MCF 10A (cell line): Measurements from ENCODE around the gene ELK3. TPM values are rescaled to one million over a fixed set of nuclear protein-coding genes. Genes with fewer than 3 reads are reported as not detected.

ENCODE experiments used
- BruUV-seq: library from RNA; stranded (reverse); fragments of 400-500 nt; replicated peaks from 2 replicates; lab custom pipeline; 2021; lab: Mats Ljungman, UMichigan
- CTCF ChIA-PET: fragments of 300-600 bp; sonication (Branson Sonifier 250); formaldehyde crosslinking; extraction: SDS; loops from one replicate; lab custom pipeline; 2021; ENCODE audit warnings: antibody characterized with exemption, inconsistent platforms; lab: Yijun Ruan, JAX
- POLR2A ChIA-PET: fragments of 300-600, 350-650 bp; sonication (Branson Sonifier 250); formaldehyde crosslinking; extraction: SDS; loops from one replicate; lab custom pipeline; 2020; ENCODE audit warnings: antibody characterized with exemption, inconsistent platforms; lab: Yijun Ruan, JAX
- DNase-seq: peaks from one replicate; pipeline ENCODE4 v3.0.0-alpha.2; 2018; ENCODE audit not compliant: unreplicated experiment
- H3K27ac Mint-ChIP-seq: one replicate; pipeline ENCODE4 v1.8.0; 2022; ENCODE audit warnings: mild to moderate bottlenecking, low read depth, mixed read lengths; ENCODE audit not compliant: unreplicated experiment
- H3K27me3 Mint-ChIP-seq: one replicate; pipeline ENCODE4 v1.8.0; 2022; ENCODE audit warnings: mixed read lengths; ENCODE audit not compliant: insufficient read depth, unreplicated experiment
- H3K36me3 Mint-ChIP-seq: one replicate; pipeline ENCODE4 v1.8.0; 2022; ENCODE audit warnings: mild to moderate bottlenecking, moderate library complexity, mixed read lengths; ENCODE audit not compliant: insufficient read depth, unreplicated experiment
- H3K4me1 Mint-ChIP-seq: one replicate; pipeline ENCODE4 v1.8.0; 2022; ENCODE audit warnings: mixed read lengths; ENCODE audit not compliant: insufficient read depth, unreplicated experiment
- H3K4me3 Mint-ChIP-seq: one replicate; pipeline ENCODE4 v1.8.0; 2022; ENCODE audit warnings: mild to moderate bottlenecking, moderate library complexity, mixed read lengths; ENCODE audit not compliant: unreplicated experiment
- H3K9me3 Mint-ChIP-seq: one replicate; pipeline ENCODE4 v1.8.0; 2022; ENCODE audit warnings: mixed read lengths; ENCODE audit not compliant: unreplicated experiment
- CTCF ChIP-seq: fragments of 200-600 bp; IDR thresholded peaks from one replicate; pipeline ENCODE4 v1.8.0; 2022; ENCODE audit warnings: antibody characterized with exemption, mild to moderate bottlenecking; ENCODE audit not compliant: unreplicated experiment
- intact Hi-C: fragments of 100-400 bp; cut with micrococcal nuclease; formaldehyde crosslinking; loops from 2 replicates; pipeline ENCODE4 v1.14.1; 2022
- total RNA-seq: library from RNA; stranded (reverse); gene quantifications from 2 replicates; pipeline ENCODE4 v1.2.3, GENCODE V29; 2022

Gene ELK3
- total RNA-seq, 1 experiment from 2014 or later = 50.1 TPM

- no peak for TF ChIP-seq CTCF
- ChIA-PET POLR2A (interaction anchor here (0.7 to 7.4 kb wide), 13 partner anchors 13 to 201 kb away, joined by 3 to 187 read pairs (median 4); partner anchors contain the start of genes CDK17 and LTA4H), CTCF (interaction anchor here (0.6 to 3.6 kb wide), 2 partner anchors 16 to 212 kb away, joined by 4 to 15 read pairs; no protein-coding TSS in a partner anchor)
- peak overlapping the region; percentile 95 for H3K4me3 Mint-ChIP-seq
- intact Hi-C loops = loop anchor here (1.0 to 5.0 kb wide), 2 partner anchors 16 to 137 kb away; no protein-coding TSS in a partner anchor
- TSS peak; percentile 26 for BruUV-seq
- H3K27me3 Mint-ChIP-seq = no peaks in the 10 kb centered on the region
- H3K36me3 Mint-ChIP-seq = peaks cover 29% of the 10 kb centered on the region
- peaks cover 21% of the 10 kb centered on the region for H3K4me1 Mint-ChIP-seq
- H3K9me3 Mint-ChIP-seq = no peaks in the 10 kb centered on the region
- H3K27ac Mint-ChIP-seq = peak overlapping the region; percentile 77
- peak; percentile 82 for DNase-seq
These were observed 4.8 kb downstream of the ELK3 start for GRCh38 chr12:96198965-96199364.

- no TSS peak for BruUV-seq
- Mint-ChIP-seq H3K27ac (peak overlapping the region; percentile 77), H3K9me3 (no peaks in the 10 kb centered on the region), H3K4me3 (peak overlapping the region; percentile 95), H3K27me3 (no peaks in the 10 kb centered on the region), H3K4me1 (peaks cover 21% of the 10 kb centered on the region), H3K36me3 (peaks cover 29% of the 10 kb centered on the region)
- no peak for DNase-seq
- no peak for TF ChIP-seq CTCF
- intact Hi-C loops = loop anchor here (5.0 kb wide), 1 partner anchor 137 kb away; no protein-coding TSS in a partner anchor
- ChIA-PET POLR2A (interaction anchor here (0.7 to 7.4 kb wide), 9 partner anchors 13 to 200 kb away, joined by 3 to 187 read pairs (median 4); partner anchors contain the start of genes CDK17 and LTA4H), CTCF (interaction anchor here (0.6 to 3.6 kb wide), 2 partner anchors 16 to 212 kb away, joined by 4 to 15 read pairs; no protein-coding TSS in a partner anchor)
These were observed 5.3 kb downstream of the ELK3 start for GRCh38 chr12:96199464-96199863.

GRCh38 chr12:96201272-96202227 is 7.4 kb downstream of the ELK3 start:
- Mint-ChIP-seq H3K4me1 (peaks cover 21% of the 10 kb centered on the region), H3K4me3 (no peak overlapping the region), H3K27ac (peak overlapping the region; percentile 78), H3K36me3 (peaks cover 46% of the 10 kb centered on the region), H3K9me3 (no peaks in the 10 kb centered on the region), H3K27me3 (no peaks in the 10 kb centered on the region)
- no peak for DNase-seq
- no peak for TF ChIP-seq CTCF
- POLR2A ChIA-PET = interaction anchor here (0.7 to 7.4 kb wide), 3 partner anchors 11 to 300 kb away, joined by 3 to 187 read pairs (median 62); partner anchors contain the start of gene CDK17
- no TSS peak for BruUV-seq
- CTCF ChIA-PET = interaction anchor here (0.6 to 2.3 kb wide), 9 partner anchors 9 to 1118 kb away, joined by 3 to 9 read pairs (median 4); no protein-coding TSS in a partner anchor
- intact Hi-C loops = no loop called here
